Mesenchymal stem cell (in vitro differentiated cells and primary cell): ENCODE measurements around the gene HS2ST1.

Experiments
- DNase-seq: peaks from one replicate; pipeline ENCODE4 v3.0.0-alpha.2; 2013
- H2AFZ ChIP-seq: one replicate; pipeline ENCODE4 v1.6.1; 2013; ENCODE audit warnings: low read depth, mild to moderate bottlenecking, control low read depth, inconsistent platforms, low read length, moderate library complexity
- H2AK5ac ChIP-seq: 2 replicates; pipeline ENCODE4 v1.6.1; 2013; ENCODE audit warnings: low read length, moderate library complexity, mild to moderate bottlenecking, inconsistent platforms; ENCODE audit not compliant: severe bottlenecking
- H2BK120ac ChIP-seq: one replicate; pipeline ENCODE4 v1.6.1; 2013; ENCODE audit warnings: low read depth, mild to moderate bottlenecking, inconsistent platforms, low read length, moderate library complexity
- H2BK12ac ChIP-seq, 2 experiments: one replicate each; pipeline ENCODE4 v1.6.1; 2013; ENCODE audit warnings: inconsistent platforms in 2 of 2, low read length in 2 of 2, mild to moderate bottlenecking in 2 of 2, moderate library complexity in 2 of 2, control low read depth in 1 of 2
- H2BK15ac ChIP-seq: one replicate; pipeline ENCODE4 v1.6.1; 2013; ENCODE audit warnings: mild to moderate bottlenecking, low read depth, inconsistent platforms; ENCODE audit not compliant: poor library complexity, severe bottlenecking
- H2BK5ac ChIP-seq: 2 replicates; pipeline ENCODE4 v1.6.1; 2013; ENCODE audit warnings: low read depth, mild to moderate bottlenecking, low read length, control low read depth, inconsistent platforms; ENCODE audit not compliant: poor library complexity, severe bottlenecking
- H3K14ac ChIP-seq, 2 experiments: one replicate each; pipeline ENCODE4 v1.6.1; 2013; ENCODE audit warnings: inconsistent platforms in 2 of 2, low read length in 2 of 2, control low read depth in 1 of 2, mild to moderate bottlenecking in 1 of 2, moderate library complexity in 1 of 2
- H3K18ac ChIP-seq, 2 experiments: one replicate each; pipeline ENCODE4 v1.6.1; 2013; ENCODE audit warnings: inconsistent platforms in 2 of 2, low read length in 2 of 2, control low read depth in 1 of 2, low read depth in 1 of 2, mild to moderate bottlenecking in 1 of 2
- H3K23ac ChIP-seq, 2 experiments: one replicate each; pipeline ENCODE4 v1.6.1; 2013; ENCODE audit warnings: inconsistent platforms in 2 of 2, low read length in 2 of 2, mild to moderate bottlenecking in 2 of 2, moderate library complexity in 2 of 2, control low read depth in 1 of 2
- H3K27ac ChIP-seq: 2 replicates; pipeline ENCODE4 v1.5.1; 2013; ENCODE audit warnings: mild to moderate bottlenecking, moderate library complexity, low read length, control low read depth, inconsistent platforms; ENCODE audit not compliant: poor library complexity, severe bottlenecking
- H3K27me3 ChIP-seq, 2 experiments: 2 replicates each; pipeline versions ENCODE4 v1.6.1 to v1.7.0; 2013; ENCODE audit warnings: low read length in 2 of 2, mild to moderate bottlenecking in 2 of 2, moderate library complexity in 2 of 2, control low read depth in 1 of 2, inconsistent platforms in 1 of 2; ENCODE audit not compliant: control insufficient read depth in 1 of 2, insufficient read depth in 1 of 2
- H3K36me3 ChIP-seq, 2 experiments: 2 replicates each; pipeline versions ENCODE4 v1.6.1 to v1.7.0; 2013; ENCODE audit warnings: low read length in 2 of 2, control low read depth in 1 of 2, inconsistent platforms in 1 of 2, low read depth in 1 of 2, mild to moderate bottlenecking in 1 of 2; ENCODE audit not compliant: insufficient read depth in 2 of 2, control insufficient read depth in 1 of 2
- H3K4ac ChIP-seq, 2 experiments: one replicate each; pipeline ENCODE4 v1.6.1; 2013; ENCODE audit warnings: inconsistent platforms in 2 of 2, low read length in 2 of 2, mild to moderate bottlenecking in 2 of 2, moderate library complexity in 2 of 2, control low read depth in 1 of 2, low read depth in 1 of 2
- H3K4me1 ChIP-seq: 2 replicates; pipeline ENCODE4 v1.6.1; 2013; ENCODE audit warnings: low read depth, low read length, control low read depth; ENCODE audit not compliant: control insufficient read depth, insufficient read depth
- H3K4me2 ChIP-seq: 2 replicates; pipeline ENCODE4 v1.6.1; 2013; ENCODE audit warnings: low read length, mild to moderate bottlenecking, inconsistent platforms; ENCODE audit not compliant: poor library complexity, severe bottlenecking
- H3K4me3 ChIP-seq, 2 experiments: 2 replicates each; pipeline versions ENCODE4 v1.5.1 to v1.7.0; 2013; ENCODE audit warnings: low read length in 2 of 2, mild to moderate bottlenecking in 2 of 2, control low read depth in 1 of 2, low read depth in 1 of 2; ENCODE audit not compliant: insufficient read depth in 1 of 2
- H3K79me1 ChIP-seq: replicated peaks from 2 replicates; pipeline ENCODE4 v1.6.1; 2013; ENCODE audit warnings: mild to moderate bottlenecking, control low read depth, low read length, inconsistent platforms; ENCODE audit not compliant: poor library complexity, severe bottlenecking
- H3K9ac ChIP-seq: 2 replicates; pipeline ENCODE4 v1.7.0; 2013; ENCODE audit warnings: mild to moderate bottlenecking, low read length, moderate library complexity
- H3K9me3 ChIP-seq: 2 replicates; pipeline ENCODE4 v1.7.0; 2013; ENCODE audit warnings: mild to moderate bottlenecking, low read length; ENCODE audit not compliant: control insufficient read depth
- H4K8ac ChIP-seq: one replicate; pipeline ENCODE4 v1.6.1; 2013; ENCODE audit warnings: inconsistent platforms, mild to moderate bottlenecking, low read length, moderate library complexity
- H4K91ac ChIP-seq: one replicate; pipeline ENCODE4 v1.6.1; 2013; ENCODE audit warnings: mild to moderate bottlenecking, low read length, inconsistent platforms
- WGBS: methylation state at CpG from one replicate; pipeline ENCODE4 v1.1.7; 2013; ENCODE audit warnings: mixed read lengths; 5-methylcytosine and 5-hydroxymethylcytosine counted together

HS2ST1 gene

GRCh38 chr1:87126886-87127505 is 212.6 kb downstream of the HS2ST1 start:
- Histone ChIP-seq H2BK12ac (no peak overlapping the region), H3K9me3 (no peaks in the 10 kb centered on the region), H2AK5ac (no peak overlapping the region), H3K27ac (no peak overlapping the region), H3K4ac (no peak overlapping the region), H3K9ac (no peak overlapping the region), H3K4me2 (no peak overlapping the region), H3K36me3 (no peaks in the 10 kb centered on the region), H3K23ac (no peak overlapping the region), H2BK15ac (no peak overlapping the region), H3K27me3 (peaks cover 0 to 5% of the 10 kb centered on the region in 2 experiments), H4K8ac (no peak overlapping the region), H3K18ac (no peak overlapping the region), H3K14ac (no peak overlapping the region), H2AFZ (no peak overlapping the region), H2BK5ac (no peak overlapping the region), H3K4me1 (peaks cover 3% of the 10 kb centered on the region), H2BK120ac (no peak overlapping the region), H3K4me3 (no peak overlapping the region), H3K79me1 (no peaks in the 10 kb centered on the region), H4K91ac (no peak overlapping the region)
- WGBS = 90% methylated on average over 6 of the region's 6 CpGs
- no peak for DNase-seq

- H2BK12ac ChIP-seq = no peak overlapping the region
- 98% methylated on average over 3 of the region's 3 CpGs for WGBS
- H3K18ac ChIP-seq = no peak overlapping the region
- H3K4ac ChIP-seq = no peak overlapping the region
- H3K27me3 ChIP-seq = peaks cover 0 to 5% of the 10 kb centered on the region in 2 experiments
- no peak overlapping the region for H3K14ac ChIP-seq
- peaks cover 6% of the 10 kb centered on the region for H3K4me1 ChIP-seq
- no peak overlapping the region for H3K4me2 ChIP-seq
- no peak overlapping the region for H4K8ac ChIP-seq
- H4K91ac ChIP-seq = no peak overlapping the region
- H3K36me3 ChIP-seq = no peaks in the 10 kb centered on the region
- no peaks in the 10 kb centered on the region for H3K79me1 ChIP-seq
- no peak overlapping the region for H2AK5ac ChIP-seq
- no peaks in the 10 kb centered on the region for H3K9me3 ChIP-seq
- DNase-seq = no peak
- H3K4me3 ChIP-seq = no peak overlapping the region
- H2AFZ ChIP-seq = no peak overlapping the region
- H2BK15ac ChIP-seq = no peak overlapping the region
- H2BK120ac ChIP-seq = no peak overlapping the region
- no peak overlapping the region for H2BK5ac ChIP-seq
- no peak overlapping the region for H3K27ac ChIP-seq
- H3K23ac ChIP-seq = no peak overlapping the region
- H3K9ac ChIP-seq = no peak overlapping the region
Measured at GRCh38 chr1:87127581-87127980, 213.1 kb downstream of the HS2ST1 start.

- Histone ChIP-seq H3K9me3 (no peaks in the 10 kb centered on the region), H3K79me1 (no peaks in the 10 kb centered on the region), H3K9ac (peak overlapping the region; percentile 90), H4K8ac (no peak overlapping the region), H3K4me3 (peak overlapping the region in 1 of 2 experiments; percentile 79), H3K27me3 (peaks cover 0 to 5% of the 10 kb centered on the region in 2 experiments), H2AK5ac (no peak overlapping the region), H2BK15ac (no peak overlapping the region), H4K91ac (no peak overlapping the region), H3K14ac (no peak overlapping the region), H3K4ac (no peak overlapping the region), H3K18ac (no peak overlapping the region), H2BK120ac (no peak overlapping the region), H3K4me1 (peaks cover 6% of the 10 kb centered on the region), H2BK5ac (no peak overlapping the region), H3K23ac (no peak overlapping the region), H2BK12ac (no peak overlapping the region), H3K36me3 (no peaks in the 10 kb centered on the region), H3K27ac (no peak overlapping the region), H2AFZ (no peak overlapping the region), H3K4me2 (no peak overlapping the region)
- WGBS = 76% methylated on average over 1 of the region's 1 CpG
- DNase-seq = no peak
Measured at GRCh38 chr1:87129038-87129437, 214.6 kb downstream of the HS2ST1 start.

GRCh38 chr1:87129606-87130005 is 215.2 kb downstream of the HS2ST1 start:
- H3K27ac ChIP-seq = no peak overlapping the region
- H2AFZ ChIP-seq = no peak overlapping the region
- H3K4me2 ChIP-seq = no peak overlapping the region
- no peaks in the 10 kb centered on the region for H3K9me3 ChIP-seq
- H3K4me3 ChIP-seq = peak overlapping the region in 1 of 2 experiments; percentile 79
- no peak overlapping the region for H2BK120ac ChIP-seq
- H2BK12ac ChIP-seq = no peak overlapping the region
- no peak overlapping the region for H4K91ac ChIP-seq
- DNase-seq = no peak
- peak overlapping the region; percentile 19 for H4K8ac ChIP-seq
- no peak overlapping the region for H2AK5ac ChIP-seq
- no peak overlapping the region for H2BK5ac ChIP-seq
- WGBS = 79% methylated on average over 8 of the region's 8 CpGs
- no peak overlapping the region for H3K18ac ChIP-seq
- H3K4me1 ChIP-seq = peaks cover 6% of the 10 kb centered on the region
- peaks cover 0 to 5% of the 10 kb centered on the region in 2 experiments for H3K27me3 ChIP-seq
- no peak overlapping the region for H3K23ac ChIP-seq
- no peaks in the 10 kb centered on the region for H3K36me3 ChIP-seq
- no peak overlapping the region for H3K14ac ChIP-seq
- peak overlapping the region; percentile 90 for H3K9ac ChIP-seq
- H2BK15ac ChIP-seq = no peak overlapping the region
- no peak overlapping the region for H3K4ac ChIP-seq
- H3K79me1 ChIP-seq = no peaks in the 10 kb centered on the region
